B cell (primary cell): Measurements from ENCODE around the gene PANK4. TPM values are rescaled to one million over a fixed set of nuclear protein-coding genes. Genes with fewer than 3 reads are reported as not detected.

Source experiments
- ATAC-seq: fragments of 200-7000 bp; cut with Tn5 transposase; one replicate; pipeline ENCODE4 v1.10.0; 2021; ENCODE audit warnings: low read depth, mild to moderate bottlenecking, moderate number of reproducible peaks, moderate library complexity
- CTCF ChIA-PET: fragments of 350-600 bp; sonication (Branson Sonifier 250); formaldehyde crosslinking; loops from one replicate; lab custom pipeline; 2021; ENCODE audit warnings: antibody characterized with exemption, inconsistent platforms; lab: Charles Lee
- POLR2A ChIA-PET: fragments of 350-600 bp; sonication (Branson Sonifier 250); formaldehyde crosslinking; loops from one replicate; lab custom pipeline; 2021; ENCODE audit warnings: antibody characterized with exemption; lab: Charles Lee
- DNase-seq: peaks from one replicate; pipeline ENCODE4 v3.0.0; 2013
- H2AFZ ChIP-seq: 2 replicates; pipeline ENCODE4 v1.6.1; 2012; ENCODE audit warnings: mild to moderate bottlenecking, low read depth, low read length; ENCODE audit not compliant: insufficient read depth, poor library complexity, severe bottlenecking
- H3K27ac ChIP-seq, 2 donors: 1 replicate in 1 of 2; 2 replicates in 1 of 2; pipeline ENCODE4 v1.5.1; 2012 to 2013; ENCODE audit warnings: low read length in 2 of 2, mild to moderate bottlenecking in 2 of 2, moderate library complexity in 1 of 2
- H3K27me3 ChIP-seq, 4 experiments: fragments of 200-600 bp in 1 of 4; sonication (generic) in 1 of 4; replicated peaks in 1 of 4; 1 replicate in 2 of 4; 2 replicates in 2 of 4; pipeline versions ENCODE4 v1.6.1 to v1.7.0; 2013 to 2016; ENCODE audit warnings: low read length in 3 of 4, mild to moderate bottlenecking in 2 of 4, mixed read lengths in 1 of 4, moderate library complexity in 1 of 4; ENCODE audit not compliant: insufficient read depth in 4 of 4, control insufficient read depth in 3 of 4; ENCODE audit errors: control extremely low read depth in 1 of 4
- H3K36me3 ChIP-seq, 2 experiments: replicated peaks in 1 of 2; 1 replicate in 1 of 2; 2 replicates in 1 of 2; pipeline versions ENCODE4 v1.6.1 to v1.7.1; 2013; ENCODE audit warnings: low read length in 1 of 2; ENCODE audit not compliant: insufficient read depth in 2 of 2, control insufficient read depth in 1 of 2; ENCODE audit errors: control extremely low read depth in 1 of 2, extremely low read depth in 1 of 2
- H3K4me1 ChIP-seq, 2 donors: fragments of 200-600 bp in 1 of 2; sonication (generic) in 1 of 2; 1 replicate in 1 of 2; 2 replicates in 1 of 2; pipeline versions ENCODE4 v1.5.1 to v1.6.1; 2013 to 2017; ENCODE audit warnings: low read length in 2 of 2; ENCODE audit not compliant: control insufficient read depth in 2 of 2, insufficient read depth in 2 of 2
- H3K4me2 ChIP-seq: replicated peaks from 2 replicates; pipeline ENCODE3; 2012; ENCODE audit warnings: mild to moderate bottlenecking, low read depth, low read length; ENCODE audit not compliant: poor library complexity, severe bottlenecking
- H3K4me3 ChIP-seq, 5 experiments: fragments of 200-600 bp in 1 of 5; sonication (generic) in 1 of 5; 1 replicate in 3 of 5; 2 replicates in 2 of 5; pipeline versions ENCODE4 v1.5.1 to v1.7.0; 2011 to 2016; ENCODE audit warnings: low read length in 4 of 5, mild to moderate bottlenecking in 4 of 5, low read depth in 2 of 5, control low read depth in 1 of 5, moderate library complexity in 1 of 5; ENCODE audit not compliant: insufficient read depth in 1 of 5; ENCODE audit errors: control extremely low read depth in 1 of 5, extremely low read depth in 1 of 5
- H3K79me2 ChIP-seq: fragments of 200-600 bp; sonication (generic); one replicate; pipeline ENCODE4 v1.6.0; 2016; ENCODE audit warnings: low read length; ENCODE audit not compliant: control insufficient read depth, insufficient read depth
- H3K9ac ChIP-seq: fragments of 200-600 bp; sonication (generic); 2 replicates; pipeline ENCODE4 v1.6.1; 2017; ENCODE audit warnings: mild to moderate bottlenecking, low read length, moderate library complexity
- H3K9me3 ChIP-seq, 3 donors: one replicate each; pipeline versions ENCODE4 v1.6.1 to v1.7.1; 2013; ENCODE audit warnings: low read length in 2 of 3; ENCODE audit not compliant: control insufficient read depth in 2 of 3, insufficient read depth in 1 of 3; ENCODE audit errors: control extremely low read depth in 1 of 3
- H4K20me1 ChIP-seq: 2 replicates; pipeline ENCODE4 v1.6.0; 2012; ENCODE audit warnings: mild to moderate bottlenecking, low read length; ENCODE audit not compliant: insufficient read depth, control insufficient read depth, poor library complexity, severe bottlenecking
- H3K27ac Mint-ChIP-seq: one replicate; pipeline ENCODE4 v1.8.0; 2021; ENCODE audit warnings: mixed read lengths
- H3K27me3 Mint-ChIP-seq: one replicate; pipeline ENCODE4 v1.8.0; 2021; ENCODE audit warnings: mixed read lengths
- H3K4me1 Mint-ChIP-seq: one replicate; pipeline ENCODE4 v1.8.0; 2021; ENCODE audit warnings: mixed read lengths
- H3K4me3 Mint-ChIP-seq: one replicate; pipeline ENCODE4 v1.8.0; 2021; ENCODE audit warnings: mixed read lengths
- H3K9me3 Mint-ChIP-seq: one replicate; pipeline ENCODE4 v1.8.0; 2022; ENCODE audit warnings: mixed read lengths; ENCODE audit not compliant: insufficient read depth
- EZH2 ChIP-seq: IDR thresholded peaks from 2 replicates; pipeline ENCODE4 v1.6.1; 2012; ENCODE audit warnings: borderline replicate concordance, low read depth, mild to moderate bottlenecking, moderate library complexity, low read length; ENCODE audit not compliant: insufficient read depth, poor library complexity, severe bottlenecking
- WGBS: methylation state at CpG from one replicate; pipeline ENCODE4 v1.1.5; 2013; ENCODE audit warnings: missing lambda C conversion rate; ENCODE audit not compliant: insufficient coverage; 5-methylcytosine and 5-hydroxymethylcytosine counted together
- intact Hi-C: fragments of 100-400 bp; cut with micrococcal nuclease; formaldehyde crosslinking; loops from one replicate; pipeline ENCODE4 v1.10.0; 2022
- polyA plus RNA-seq: library from polyadenylated mRNA; depleted of rRNA; stranded (reverse); fragments of >200 nt; gene quantifications from 2 replicates; pipeline ENCODE4 v1.2.3, GENCODE V29; 2012
- total RNA-seq, 2 donors: library from RNA; stranded (reverse); fragments of 120-200 nt in 1 of 2; gene quantifications; 1 replicate in 1 of 2; 2 replicates in 1 of 2; pipeline versions ENCODE4 v1.2.3 to v1.2.4, GENCODE V29; 2013 to 2022
- TF ChIP-seq, protein P1 (sequence below): fragments of 200-600 bp; IDR thresholded peaks from one replicate; pipeline ENCODE4 v1.8.0; 2022; ENCODE audit warnings: antibody characterized with exemption, mild to moderate bottlenecking

The PANK4 gene
- total and polyA plus RNA-seq, 2 donors (not counting 1 experiment from before 2014, with no cell fraction given), result 38.0 to 80.5 TPM

DNA sequence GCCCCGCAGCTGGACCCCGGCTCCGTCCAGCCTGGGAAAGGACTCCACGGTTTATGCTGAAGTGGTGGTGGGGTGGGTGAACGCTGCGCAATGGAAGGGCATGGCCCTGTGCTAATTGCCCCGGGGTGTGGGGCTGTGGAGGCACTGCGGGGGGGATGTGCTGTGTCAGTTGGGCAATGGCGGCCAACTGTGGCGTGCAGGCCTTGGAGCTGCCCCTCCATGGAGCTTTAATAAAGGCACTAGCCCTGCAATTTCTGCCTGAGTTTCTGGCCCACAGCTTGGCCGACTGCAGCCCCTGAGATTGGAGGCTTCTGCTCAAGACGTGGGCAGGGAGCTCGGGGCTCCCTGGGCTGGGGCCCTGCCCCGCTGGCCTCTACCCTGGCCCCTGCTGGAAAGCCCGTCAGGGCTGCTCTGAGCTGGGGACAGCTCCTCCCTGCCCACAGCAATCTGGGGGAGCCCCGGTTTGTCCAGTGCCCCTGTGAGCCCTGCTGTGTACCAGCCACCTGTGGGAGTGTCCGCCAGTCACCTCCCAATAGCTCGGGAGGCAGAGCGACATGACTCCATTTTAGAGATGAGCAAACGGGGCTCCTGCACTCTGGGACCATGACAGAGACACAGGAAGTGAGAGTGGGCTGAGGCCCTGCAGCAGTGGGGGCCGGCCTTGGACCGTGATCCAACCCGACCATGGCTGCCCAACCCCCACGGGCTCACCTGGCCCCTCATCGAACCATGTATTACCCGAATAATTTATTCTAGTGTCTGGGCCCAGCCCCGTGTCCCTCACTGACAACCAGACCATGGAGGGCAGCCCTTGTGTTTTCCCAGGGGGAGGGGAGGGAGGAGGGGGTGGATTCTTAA, 21.0 kb upstream of the PANK4 start:
- H3K27me3 Mint-ChIP-seq, result no peaks in the 10 kb centered on the region
- H3K9me3 Mint-ChIP-seq, result no peaks in the 10 kb centered on the region
- POLR2A ChIA-PET, result interaction anchor here (0.5 to 6.1 kb wide), 17 partner anchors 8 to 352 kb away, joined by 3 to 88 read pairs (median 7); partner anchors contain the start of genes FAAP20, HES5, MORN1 and PANK4
- peak overlapping the region; percentile 82 for H3K4me2 ChIP-seq
- peaks cover 0 to 4% (median 0%) of the 10 kb centered on the region in 4 experiments for H3K27me3 ChIP-seq
- DNase-seq (no peak), ATAC-seq (peak; percentile 6)
- peak overlapping the region; percentile 99 to 100 for H3K27ac ChIP-seq
- TF ChIP-seq, protein P1, sequence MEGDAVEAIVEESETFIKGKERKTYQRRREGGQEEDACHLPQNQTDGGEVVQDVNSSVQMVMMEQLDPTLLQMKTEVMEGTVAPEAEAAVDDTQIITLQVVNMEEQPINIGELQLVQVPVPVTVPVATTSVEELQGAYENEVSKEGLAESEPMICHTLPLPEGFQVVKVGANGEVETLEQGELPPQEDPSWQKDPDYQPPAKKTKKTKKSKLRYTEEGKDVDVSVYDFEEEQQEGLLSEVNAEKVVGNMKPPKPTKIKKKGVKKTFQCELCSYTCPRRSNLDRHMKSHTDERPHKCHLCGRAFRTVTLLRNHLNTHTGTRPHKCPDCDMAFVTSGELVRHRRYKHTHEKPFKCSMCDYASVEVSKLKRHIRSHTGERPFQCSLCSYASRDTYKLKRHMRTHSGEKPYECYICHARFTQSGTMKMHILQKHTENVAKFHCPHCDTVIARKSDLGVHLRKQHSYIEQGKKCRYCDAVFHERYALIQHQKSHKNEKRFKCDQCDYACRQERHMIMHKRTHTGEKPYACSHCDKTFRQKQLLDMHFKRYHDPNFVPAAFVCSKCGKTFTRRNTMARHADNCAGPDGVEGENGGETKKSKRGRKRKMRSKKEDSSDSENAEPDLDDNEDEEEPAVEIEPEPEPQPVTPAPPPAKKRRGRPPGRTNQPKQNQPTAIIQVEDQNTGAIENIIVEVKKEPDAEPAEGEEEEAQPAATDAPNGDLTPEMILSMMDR, result no peak
- no peak for TF ChIP-seq EZH2
- peak overlapping the region; percentile 92 for H3K4me3 Mint-ChIP-seq
- 16% methylated on average over 21 of the region's 27 CpGs for WGBS
- H3K36me3 ChIP-seq, result no peaks in the 10 kb centered on the region
- H4K20me1 ChIP-seq, result peaks cover 7% of the 10 kb centered on the region
- H2AFZ ChIP-seq, result peak overlapping the region; percentile 4
- H3K4me3 ChIP-seq, result peak overlapping the region; percentile 61 to 89 (median 75)
- peaks cover 33 to 47% of the 10 kb centered on the region in 2 donors for H3K4me1 ChIP-seq
- no peaks in the 10 kb centered on the region for H3K79me2 ChIP-seq
- H3K9me3 ChIP-seq, result no peaks in the 10 kb centered on the region
- peak overlapping the region; percentile 98 for H3K27ac Mint-ChIP-seq
- H3K4me1 Mint-ChIP-seq, result peaks cover 35% of the 10 kb centered on the region
- intact Hi-C loops, result loop anchor here (1.0 to 5.0 kb wide), 9 partner anchors 9 to 415 kb away; partner anchors contain the start of genes FAAP20, MORN1, PANK4 and RER1
- H3K9ac ChIP-seq, result peak overlapping the region; percentile 67
- CTCF ChIA-PET, result interaction anchor here (0.9 to 4.9 kb wide), 17 partner anchors 9 to 355 kb away, joined by 3 to 55 read pairs (median 5); partner anchors contain the start of genes FAAP20, HES5, PANK4 and PEX10
